ENCODE results near the gene KIF20B. TPM values are rescaled to one million over a fixed set of nuclear protein-coding genes. Genes with fewer than 3 reads are reported as not detected.
A peak's percentile ranks its signal among the peaks of the same experiment; 100 is the strongest.

KIF20B gene
- total and polyA plus RNA-seq, 2 donors from 2014 or later, result 0.67 to 7.3 TPM

GRCh38 chr10:89702121-89702480, 711 bp downstream of the KIF20B start:
- no peak for TF ChIP-seq CTCF (IDR thresholded peaks at IDR 0.05; ENCODE audit: borderline replicate concordance, extremely low read depth, insufficient read depth)
- peak overlapping the region; percentile 88 to 99 (median 89) for H3K4me3 ChIP-seq (ENCODE audit: low read length in 3 of 3)
- no peak overlapping the region for H3K27ac ChIP-seq (ENCODE audit: low read depth in 2 of 2, low read length in 2 of 2)
- DNase-seq, result peak in 4 of 5 donors; percentile 10 to 44 (median 36)
- FAIRE-seq, result no peak
- H3K4me1 ChIP-seq (ENCODE audit: control insufficient read depth in 2 of 3, insufficient read depth in 2 of 3, low read depth in 1 of 3, low read length in 3 of 3), result peaks cover 0 to 8% (median 2%) of the 10 kb centered on the region in 3 donors
- peak overlapping the region in 2 of 3 donors; percentile 87 to 97 for H3K9ac ChIP-seq (ENCODE audit: low read length in 3 of 3)
- intact Hi-C loops (cut with DNase I), result no loop called here
- H3K9me3 ChIP-seq (ENCODE audit: control insufficient read depth in 2 of 3, insufficient read depth in 1 of 3, low read length in 3 of 3), result no peaks in the 10 kb centered on the region
- H3K36me3 ChIP-seq (ENCODE audit: control insufficient read depth in 2 of 3, insufficient read depth in 3 of 3, low read length in 3 of 3), result no peaks in the 10 kb centered on the region
- no peaks in the 10 kb centered on the region for H3K27me3 ChIP-seq (ENCODE audit: control insufficient read depth, insufficient read depth, low read length)

- Histone ChIP-seq H3K36me3 (ENCODE audit: control insufficient read depth in 2 of 3, insufficient read depth in 3 of 3, low read length in 3 of 3) (no peaks in the 10 kb centered on the region), H3K27me3 (ENCODE audit: control insufficient read depth, insufficient read depth, low read length) (no peaks in the 10 kb centered on the region), H3K27ac (ENCODE audit: low read depth in 2 of 2, low read length in 2 of 2) (no peak overlapping the region), H3K9ac (ENCODE audit: low read length in 3 of 3) (no peak overlapping the region), H3K4me1 (ENCODE audit: control insufficient read depth in 2 of 3, insufficient read depth in 2 of 3, low read depth in 1 of 3, low read length in 3 of 3) (peaks cover 0 to 8% (median 2%) of the 10 kb centered on the region in 3 donors), H3K9me3 (ENCODE audit: control insufficient read depth in 2 of 3, insufficient read depth in 1 of 3, low read length in 3 of 3) (no peaks in the 10 kb centered on the region), H3K4me3 (ENCODE audit: low read length in 3 of 3) (no peak overlapping the region)
- DNase-seq (no peak), FAIRE-seq (no peak)
- no peak for TF ChIP-seq CTCF (IDR thresholded peaks at IDR 0.05; ENCODE audit: borderline replicate concordance, extremely low read depth, insufficient read depth)
- intact Hi-C loops (cut with DNase I), result no loop called here
These were observed 4.1 kb downstream of the KIF20B start for GRCh38 chr10:89705466-89705865.

GRCh38 chr10:89706011-89706410, 4.6 kb downstream of the KIF20B start:
- FAIRE-seq, result no peak
- TF ChIP-seq CTCF (IDR thresholded peaks at IDR 0.05; ENCODE audit: borderline replicate concordance, extremely low read depth, insufficient read depth), result no peak
- no peaks in the 10 kb centered on the region for H3K36me3 ChIP-seq (ENCODE audit: control insufficient read depth in 2 of 3, insufficient read depth in 3 of 3, low read length in 3 of 3)
- H3K27me3 ChIP-seq (ENCODE audit: control insufficient read depth, insufficient read depth, low read length), result no peaks in the 10 kb centered on the region
- no peak overlapping the region for H3K9ac ChIP-seq (ENCODE audit: low read length in 3 of 3)
- no peak overlapping the region for H3K4me3 ChIP-seq (ENCODE audit: low read length in 3 of 3)
- H3K4me1 ChIP-seq (ENCODE audit: control insufficient read depth in 2 of 3, insufficient read depth in 2 of 3, low read depth in 1 of 3, low read length in 3 of 3), result peaks cover 0 to 8% (median 2%) of the 10 kb centered on the region in 3 donors
- H3K9me3 ChIP-seq (ENCODE audit: control insufficient read depth in 2 of 3, insufficient read depth in 1 of 3, low read length in 3 of 3), result no peaks in the 10 kb centered on the region
- no peak for DNase-seq
- intact Hi-C loops (cut with DNase I), result no loop called here
- H3K27ac ChIP-seq (ENCODE audit: low read depth in 2 of 2, low read length in 2 of 2), result no peak overlapping the region

- Histone ChIP-seq H3K4me1 (ENCODE audit: control insufficient read depth in 2 of 3, insufficient read depth in 2 of 3, low read depth in 1 of 3, low read length in 3 of 3) (peaks cover 0 to under 1% (median 0%) of the 10 kb centered on the region in 3 donors), H3K27me3 (ENCODE audit: control insufficient read depth, insufficient read depth, low read length) (no peaks in the 10 kb centered on the region), H3K4me3 (ENCODE audit: low read length in 3 of 3) (no peak overlapping the region), H3K27ac (ENCODE audit: low read depth in 2 of 2, low read length in 2 of 2) (no peak overlapping the region), H3K36me3 (ENCODE audit: control insufficient read depth in 2 of 3, insufficient read depth in 3 of 3, low read length in 3 of 3) (no peaks in the 10 kb centered on the region), H3K9ac (ENCODE audit: low read length in 3 of 3) (no peak overlapping the region), H3K9me3 (ENCODE audit: control insufficient read depth in 2 of 3, insufficient read depth in 1 of 3, low read length in 3 of 3) (no peaks in the 10 kb centered on the region)
- TF ChIP-seq CTCF (IDR thresholded peaks at IDR 0.05; ENCODE audit: borderline replicate concordance, extremely low read depth, insufficient read depth), result no peak
- FAIRE-seq, result no peak
- no peak for DNase-seq
- intact Hi-C loops (cut with DNase I), result no loop called here
These were observed 6.0 kb downstream of the KIF20B start for GRCh38 chr10:89707372-89707771.
